ENCODE results near the gene PLSCR3.

The PLSCR3 gene

GRCh38 chr17:7348478-7349242, 45.7 kb downstream of the PLSCR3 start:
- DNase-seq (ENCODE audit: low read depth in 3 of 3) = no peak

GRCh38 chr17:7347630-7348477, 46.5 kb downstream of the PLSCR3 start:
- DNase-seq (ENCODE audit: low read depth in 3 of 3) = no peak

- DNase-seq (ENCODE audit: low read depth in 3 of 3) = no peak
Measured at GRCh38 chr17:7346761-7347614, 47.3 kb downstream of the PLSCR3 start.

GRCh38 chr17:7343250-7343649, 51.1 kb downstream of the PLSCR3 start:
- no peak for DNase-seq (ENCODE audit: low read depth in 3 of 3)

- DNase-seq (ENCODE audit: low read depth in 3 of 3) = no peak
Measured at GRCh38 chr17:7341842-7342241, 52.5 kb downstream of the PLSCR3 start.

- no peak for DNase-seq (ENCODE audit: low read depth in 3 of 3)
Measured at GRCh38 chr17:7340179-7340578, 54.1 kb downstream of the PLSCR3 start.
